HG02943 (cell line): ENCODE data around the gene OLFM1.

Source experiments
- ATAC-seq: cut with Tn5 transposase; IDR thresholded peaks from one replicate; pipeline ENCODE4 v1.9.1; 2021; ENCODE audit warnings: mild to moderate bottlenecking, low read depth, moderate library complexity; ENCODE audit not compliant: unreplicated experiment

The OLFM1 gene

GRCh38 chr9:135075234-135076142, 12.0 kb upstream of the OLFM1 start:
- no peak for ATAC-seq

DNA sequence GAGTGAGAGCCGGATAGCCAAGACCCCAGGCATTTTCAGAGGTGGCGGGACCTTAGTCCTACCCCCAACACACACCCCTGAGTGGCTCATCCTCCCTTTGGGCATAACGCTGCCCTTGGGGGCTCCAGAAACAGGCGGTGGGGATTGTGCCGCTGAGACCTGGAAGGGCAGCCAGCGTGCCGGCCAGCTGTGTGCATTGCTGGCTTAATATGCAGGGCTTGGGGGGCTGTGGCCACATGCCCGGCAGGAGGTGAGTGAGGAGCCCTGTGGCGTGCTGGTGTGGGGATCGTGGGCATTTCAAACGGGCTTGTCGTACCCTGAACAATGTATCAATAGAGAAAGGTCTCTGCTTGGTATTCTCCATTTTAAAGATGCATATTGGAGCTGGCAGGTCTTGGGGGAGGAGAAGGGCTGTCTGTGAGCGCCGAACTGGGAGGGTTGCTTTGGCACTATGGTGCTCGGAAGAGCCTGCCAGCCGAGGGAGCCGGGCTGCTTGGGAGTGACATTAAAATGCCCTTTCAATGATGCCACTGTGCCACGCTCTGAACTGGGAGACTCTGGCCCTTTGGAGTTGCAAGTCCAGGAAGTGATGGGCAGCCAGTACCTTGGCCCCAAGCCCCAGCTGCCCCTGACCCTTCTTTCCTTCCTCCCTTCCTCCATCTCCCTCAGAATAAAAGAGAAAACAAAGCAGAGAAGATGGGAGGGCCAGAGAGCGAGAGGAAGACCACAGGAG, 11.2 kb upstream of the OLFM1 start:
- no peak for ATAC-seq

DNA sequence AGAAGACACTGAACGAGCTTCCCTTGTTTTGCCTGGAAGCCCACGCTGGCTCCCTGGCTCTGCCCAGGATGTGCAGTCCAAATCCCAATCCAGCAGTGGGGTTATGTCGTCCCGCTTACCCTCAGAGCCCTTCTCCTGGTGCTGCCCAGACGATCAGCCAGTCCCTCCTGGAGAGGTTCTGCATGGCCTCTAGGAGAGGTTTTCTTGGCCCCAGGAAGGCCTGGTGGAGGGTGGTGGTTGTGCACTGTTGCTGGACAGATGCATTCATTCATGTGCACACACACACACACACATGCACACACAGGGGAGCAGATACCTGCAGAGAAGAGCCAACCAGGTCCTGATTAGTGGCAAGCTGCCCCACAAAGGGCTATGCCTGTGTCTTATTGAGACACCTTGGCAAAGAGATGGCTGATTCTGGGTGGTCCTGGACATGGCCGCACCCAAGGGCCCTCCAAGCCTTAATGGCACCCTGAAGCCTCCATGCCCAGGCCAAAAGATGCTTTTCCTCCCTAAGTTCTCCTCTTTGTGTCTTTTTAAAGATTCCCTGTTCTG, 10.5 kb upstream of the OLFM1 start:
- no peak for ATAC-seq

DNA sequence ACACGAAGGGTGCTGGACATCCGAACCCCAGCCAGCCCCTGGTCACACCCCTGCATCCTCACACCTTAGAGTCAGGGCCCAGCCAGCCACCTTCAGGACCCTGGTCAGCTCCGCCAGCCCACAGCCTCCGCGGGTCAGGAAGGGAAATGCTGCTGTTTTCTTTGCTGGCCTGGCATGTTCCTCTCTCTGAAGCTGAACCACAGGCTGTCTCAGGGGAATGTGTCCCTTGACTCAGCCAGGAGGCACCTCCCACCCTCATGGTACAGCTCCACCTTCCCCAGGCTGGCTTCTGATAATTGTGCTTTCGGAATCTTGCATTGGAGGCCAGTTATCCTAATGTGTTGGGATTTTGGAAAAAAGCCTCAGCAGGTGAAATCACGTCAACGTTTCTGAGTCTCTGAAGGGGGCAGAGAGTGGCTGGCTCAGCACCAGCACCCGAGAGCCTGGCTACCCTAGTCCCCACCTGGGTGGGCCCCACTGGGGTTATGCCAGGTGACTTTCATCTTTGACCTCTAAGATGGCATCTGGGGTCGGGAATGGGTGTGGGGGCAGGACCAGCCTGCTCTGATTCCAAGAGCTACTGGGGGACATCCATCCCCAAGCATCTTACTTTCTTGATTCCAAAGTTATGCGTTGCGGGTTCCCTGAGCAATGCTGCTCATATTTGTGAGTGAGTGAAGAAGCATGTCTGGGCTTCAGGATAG, 9.8 kb upstream of the OLFM1 start:
- no peak for ATAC-seq

DNA sequence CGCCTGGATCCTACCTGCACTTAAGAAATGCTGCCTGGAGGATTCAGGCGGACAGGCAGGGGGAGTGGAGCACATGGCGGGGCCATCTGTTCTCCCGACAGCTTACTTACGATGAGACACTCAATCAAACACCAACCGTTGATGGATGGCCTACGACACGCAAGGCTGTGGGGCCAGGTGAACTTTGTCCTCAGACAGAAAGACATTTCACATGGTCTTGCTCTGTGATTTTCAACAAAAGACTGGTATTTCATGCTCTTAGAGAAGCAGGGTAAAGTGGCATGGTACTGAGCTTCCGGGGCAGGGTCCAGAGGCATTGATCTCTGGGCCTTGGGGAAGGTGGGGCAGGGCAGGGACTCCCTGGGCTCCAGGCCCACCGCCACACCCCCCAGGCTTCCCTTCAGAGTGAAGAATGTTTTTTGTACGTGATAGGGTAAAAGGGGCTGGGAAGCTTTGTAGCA, 9.1 kb upstream of the OLFM1 start:
- ATAC-seq, result no peak

DNA sequence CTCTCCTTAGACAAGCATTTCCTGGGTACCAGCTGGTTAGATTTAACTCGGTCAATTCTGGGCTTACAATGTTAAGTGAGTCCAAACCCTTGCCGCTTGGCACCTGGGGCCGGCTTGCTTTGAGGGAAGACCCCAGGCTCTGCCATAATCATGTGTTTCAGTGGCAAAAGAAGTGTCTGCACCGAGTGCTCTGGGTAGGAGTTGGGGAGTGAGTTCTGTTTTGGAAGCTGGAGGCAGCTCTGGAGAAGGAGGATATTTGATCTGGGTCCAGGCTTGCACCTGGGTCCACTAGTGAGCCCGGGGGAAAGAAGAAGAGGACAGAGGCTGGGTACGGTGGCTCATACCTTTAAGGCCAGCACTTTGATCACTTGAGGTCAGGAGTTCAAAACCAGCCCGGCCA, 8.4 kb upstream of the OLFM1 start:
- no peak for ATAC-seq

- ATAC-seq, result no peak
Observed at GRCh38 chr9:135079676-135080075, 7.8 kb upstream of the OLFM1 start.

GRCh38 chr9:135080286-135081263, 6.9 kb upstream of the OLFM1 start:
- ATAC-seq, result no peak

DNA sequence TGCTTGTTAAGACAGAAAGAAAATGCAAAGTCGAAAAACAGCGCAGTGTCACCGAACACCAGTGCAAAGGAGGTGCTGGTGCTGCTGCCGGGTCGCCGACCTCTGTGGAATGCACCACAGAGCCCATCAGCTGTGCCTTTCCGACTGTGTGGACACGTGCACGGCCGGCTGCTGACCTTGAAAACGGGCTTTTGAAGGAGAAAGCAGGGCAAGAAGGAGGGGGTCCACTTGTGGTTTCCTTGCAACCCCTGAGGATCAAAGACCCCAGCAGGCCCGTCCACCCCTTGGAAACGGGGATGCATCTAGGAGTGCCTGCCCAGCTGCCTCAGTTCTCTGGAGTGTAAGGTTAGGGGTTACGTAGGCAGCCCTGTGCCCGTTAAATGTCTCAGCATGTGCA, 6.2 kb upstream of the OLFM1 start:
- ATAC-seq, result no peak

DNA sequence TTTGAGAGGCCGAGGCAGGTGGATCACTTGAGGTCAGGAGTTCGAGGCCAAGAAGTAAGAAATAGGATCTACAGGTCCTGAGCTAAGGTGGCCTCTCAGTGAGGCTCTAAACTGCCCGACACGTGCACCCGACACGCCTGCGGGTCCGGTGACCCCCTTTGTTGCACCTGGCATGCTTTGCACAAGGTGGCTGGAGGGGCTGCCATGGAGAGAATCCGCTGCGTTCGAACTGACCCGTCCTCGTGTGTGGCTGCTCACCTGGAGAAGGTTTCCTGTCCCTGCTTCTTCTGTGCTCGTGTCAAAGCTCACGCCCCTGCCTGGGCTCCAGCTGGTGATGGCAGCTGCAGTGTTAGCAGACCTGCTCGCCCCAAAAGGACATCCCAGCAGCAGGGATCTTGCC, 5.7 kb upstream of the OLFM1 start:
- no peak for ATAC-seq

- ATAC-seq, result no peak
Observed at GRCh38 chr9:135082536-135082935, 4.9 kb upstream of the OLFM1 start.

DNA sequence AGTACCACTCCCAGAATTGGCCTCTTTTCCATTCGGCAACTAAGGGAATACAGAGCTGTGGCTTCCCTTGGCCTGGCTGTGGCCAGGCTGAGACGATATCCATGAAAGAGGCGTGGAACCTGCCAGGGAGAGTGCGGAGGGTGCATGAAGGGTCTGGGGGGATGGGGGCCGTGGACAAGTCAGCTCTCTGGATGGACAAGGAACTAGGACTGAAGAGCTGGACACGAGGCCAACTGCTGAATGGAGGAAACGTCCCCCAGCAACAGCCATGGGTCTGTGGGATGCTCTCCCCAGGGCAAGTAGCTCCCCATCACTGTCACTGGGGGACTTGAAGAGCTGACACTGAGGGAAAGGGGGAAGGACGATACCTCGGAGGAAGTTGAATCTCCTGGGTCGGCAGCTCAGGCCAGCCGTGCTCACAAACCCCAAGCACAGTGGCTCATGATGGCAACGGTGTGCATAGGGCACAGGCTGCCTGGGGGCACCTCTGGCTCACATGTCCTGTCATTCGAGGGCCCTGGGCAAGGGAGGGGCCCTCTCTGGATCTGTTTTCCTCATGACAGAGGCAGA, 4.1 kb upstream of the OLFM1 start:
- no peak for ATAC-seq

DNA sequence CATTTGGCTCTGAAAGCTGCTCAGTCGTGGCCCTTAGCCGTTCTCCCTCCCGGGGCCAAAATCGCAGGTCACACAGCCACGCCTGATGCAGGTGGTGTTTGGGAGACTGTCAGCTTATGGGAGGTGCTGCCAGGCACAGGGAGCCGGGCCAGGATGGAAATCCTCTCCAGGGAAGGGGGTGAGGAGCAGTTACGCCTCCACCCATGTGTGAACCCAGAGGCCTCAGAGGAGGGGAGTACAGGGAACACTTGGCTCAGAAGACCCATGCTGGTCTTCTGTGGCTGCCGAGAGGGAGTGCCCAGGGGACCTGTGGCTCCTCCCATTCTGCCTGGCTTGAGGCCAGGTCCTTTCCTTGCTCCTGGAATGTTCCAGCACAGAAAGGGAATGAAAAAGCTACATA, 3.6 kb upstream of the OLFM1 start:
- no peak for ATAC-seq

DNA sequence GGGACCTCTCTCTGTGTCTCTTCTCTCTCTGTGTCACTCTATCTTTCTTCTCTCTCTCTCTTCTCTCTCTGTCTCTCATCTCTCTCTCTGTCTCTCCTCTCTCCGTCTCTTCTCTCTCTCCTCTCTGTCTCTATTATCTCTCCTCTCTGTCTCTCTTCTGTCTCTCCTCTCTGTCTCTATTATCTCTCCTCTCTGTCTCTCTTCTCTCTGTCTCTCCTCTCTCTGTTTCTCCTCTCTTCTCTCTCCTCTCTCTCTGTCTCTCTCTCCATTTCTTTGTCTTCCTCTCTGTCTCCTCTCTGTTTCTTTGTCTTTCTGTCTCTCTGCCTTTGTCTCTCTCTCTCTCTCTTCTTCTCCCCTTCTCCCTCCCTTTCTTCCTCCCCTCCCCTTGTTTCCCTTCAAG, 3.2 kb upstream of the OLFM1 start:
- no peak for ATAC-seq

GRCh38 chr9:135084881-135085760, 2.3 kb upstream of the OLFM1 start:
- no peak for ATAC-seq

DNA sequence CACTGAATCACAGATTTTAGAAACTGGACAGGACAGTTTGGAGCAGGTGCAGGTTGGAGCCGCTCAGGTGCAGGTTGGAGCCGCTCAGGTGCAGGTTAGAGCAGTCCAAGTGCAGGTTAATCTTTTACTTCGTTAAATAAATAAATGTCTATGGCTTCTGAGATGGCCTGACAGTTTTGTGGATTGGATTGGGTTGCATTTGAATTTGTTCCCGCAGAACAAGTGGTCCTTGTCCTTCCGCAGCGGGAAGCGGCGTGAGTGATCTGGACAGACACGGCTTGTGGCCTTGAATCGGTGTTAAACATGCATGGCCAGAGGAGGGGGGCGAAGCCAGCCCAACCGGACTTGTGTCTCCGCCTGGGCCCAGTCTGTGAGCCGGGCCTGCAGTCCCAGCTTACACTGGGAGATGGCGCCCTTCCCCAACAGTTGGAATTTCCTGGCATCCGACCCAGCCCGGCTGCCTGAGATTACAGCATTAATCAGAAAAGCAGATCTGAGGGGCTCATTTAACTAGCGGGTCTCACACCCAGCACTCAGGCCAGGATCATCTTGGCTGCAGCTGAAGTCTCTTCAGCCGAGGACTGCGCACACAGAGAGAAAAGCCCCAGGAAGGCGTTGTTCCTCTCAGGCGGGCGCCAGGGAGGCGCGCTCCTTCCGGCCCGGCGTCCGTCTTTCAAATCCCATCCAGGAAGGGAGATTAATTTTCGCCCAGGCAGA, 1.5 kb upstream of the OLFM1 start:
- no peak for ATAC-seq

DNA sequence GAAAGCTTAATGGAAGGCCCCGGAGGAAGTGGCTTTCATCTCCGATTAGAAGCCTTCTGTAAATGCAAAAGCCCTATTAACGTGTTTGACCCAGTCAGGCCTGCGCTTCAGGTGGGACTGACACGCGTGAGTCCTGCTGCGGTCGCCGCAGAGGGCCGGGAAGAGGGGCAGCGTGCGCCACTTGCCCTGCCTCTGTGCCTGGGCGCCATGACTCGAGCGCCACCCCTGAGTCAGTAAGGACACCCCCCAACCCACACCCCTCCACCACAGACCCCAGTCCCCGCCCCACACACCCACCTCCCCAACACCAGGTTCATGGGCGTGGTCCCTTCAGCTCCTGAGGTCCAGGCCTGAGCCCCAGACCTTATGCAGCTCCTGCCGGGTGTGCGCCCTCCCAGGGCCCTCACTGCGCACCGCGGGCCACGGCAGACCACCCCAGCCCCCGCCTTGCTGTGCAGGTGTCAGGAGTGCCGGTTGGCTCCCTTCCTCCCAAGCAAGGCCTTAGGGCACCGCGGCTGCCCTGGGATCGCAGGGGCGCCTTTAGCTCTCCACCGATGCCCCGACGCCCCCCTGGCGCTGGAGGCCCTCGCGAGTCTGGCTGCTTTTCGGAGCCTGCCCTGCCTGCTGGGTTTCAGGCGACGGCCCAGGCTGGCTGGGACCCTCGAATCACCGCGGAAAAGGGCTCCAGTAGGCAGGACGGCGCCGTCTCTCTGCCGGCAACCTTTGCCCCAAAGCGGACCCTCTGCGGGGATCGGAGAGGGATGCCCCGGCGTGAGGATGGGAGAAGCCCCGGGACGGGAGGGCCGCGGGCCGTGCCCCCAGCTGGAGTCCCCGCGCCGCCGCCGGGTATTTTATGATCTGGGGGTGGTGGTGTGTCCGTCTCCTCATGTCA, 625 bp upstream of the OLFM1 start:
- no peak for ATAC-seq
